Metanephros (tissue), 2 donors: ENCODE measurements around the gene GET3. TPM values are rescaled to one million over a fixed set of nuclear protein-coding genes. Genes with fewer than 3 reads are reported as not detected.

ENCODE experiments used
- small RNA-seq: library from RNA; depleted of rRNA; stranded (forward); fragments of <200 nt; gene quantifications from one replicate; pipeline ENCODE3, GENCODE V24; 2014; ENCODE audit warnings: low replicate concordance
- total RNA-seq: library from RNA; depleted of rRNA; stranded (reverse); fragments of >200 nt; gene quantifications from one replicate; pipeline ENCODE4 v1.2.3, GENCODE V29; 2014

Gene GET3
- 48.2 TPM for total RNA-seq

DNA sequence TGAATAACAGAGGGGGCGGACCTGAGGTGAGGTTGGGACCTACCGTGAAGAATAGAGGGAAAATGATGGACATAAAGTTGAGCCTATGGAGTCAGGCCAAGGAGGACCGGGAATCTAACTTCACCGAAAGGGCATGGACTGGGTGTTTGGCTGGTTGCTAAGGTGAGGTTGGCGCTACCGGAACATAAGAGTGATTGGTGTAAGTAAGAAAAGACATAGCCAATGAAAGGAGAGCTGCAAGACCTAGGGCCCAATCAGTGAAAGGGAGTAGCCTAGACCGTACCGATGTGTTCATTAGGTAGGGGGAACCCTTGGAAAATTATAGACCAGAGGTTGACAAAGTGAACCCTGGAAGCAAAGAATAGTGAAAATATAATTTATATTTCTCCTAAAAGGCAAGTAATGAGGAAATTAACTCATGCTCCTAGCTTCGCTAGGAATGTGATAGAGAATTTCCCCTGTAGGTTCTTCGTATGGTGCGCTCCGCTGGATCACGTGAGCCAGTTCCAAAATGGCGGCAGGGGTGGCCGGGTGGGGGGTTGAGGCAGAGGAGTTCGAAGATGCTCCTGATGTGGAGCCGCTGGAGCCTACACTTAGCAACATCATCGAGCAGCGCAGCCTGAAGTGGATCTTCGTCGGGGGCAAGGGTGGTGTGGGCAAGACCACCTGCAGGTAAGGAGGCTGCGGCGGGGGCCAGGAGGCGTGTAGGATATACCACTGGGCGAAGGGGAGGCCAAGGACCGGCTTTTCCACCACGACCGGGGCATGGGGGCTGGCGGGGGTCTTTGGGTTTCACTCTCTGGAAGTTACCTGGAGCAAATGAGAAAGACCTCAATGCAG is at the start of gene GET3:
Gene GET3 (plus strand): TSS at position 503 of the 840 bp plus-strand sequence. CDS start 9 bp downstream, at position 512.

GRCh38 chr19:12696366-12697335 is 40.6 kb upstream of the GET3 start, which contains the start of gene FBXW9:
FBXW9 (minus strand) TSS chr19:12696631; CDS start chr19:12696581, 50 bp downstream.

GRCh38 chr19:12723641-12724426 is 13.5 kb upstream of the GET3 start, which contains the start of gene TNPO2:
TNPO2 (minus strand) TSS chr19:12723932; CDS start chr19:12720977, 2,955 bp downstream.

DNA sequence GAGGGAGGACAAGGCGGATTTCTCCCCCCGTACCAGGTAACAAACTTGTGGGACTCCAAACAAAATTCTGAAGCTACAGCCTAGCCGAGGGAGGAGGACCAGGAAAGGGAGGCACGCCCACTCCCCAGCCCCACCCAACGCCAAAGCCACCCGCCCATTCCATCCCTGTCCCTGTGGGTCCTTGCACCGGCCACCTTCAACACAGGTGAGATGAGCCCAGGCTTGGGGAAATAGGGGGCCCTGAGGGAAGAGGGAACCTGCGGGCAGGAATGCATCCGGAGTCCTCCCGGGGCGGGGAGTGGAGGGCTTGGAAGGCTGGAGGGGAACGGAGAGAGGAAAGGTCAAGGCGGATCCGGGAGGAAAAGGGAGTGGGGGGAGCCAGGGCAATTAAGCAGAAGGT is 14.3 kb downstream of the GET3 start, which contains the start of gene BEST2:
Gene BEST2 (plus strand): TSS at position 157 of the 400 bp plus-strand sequence. CDS start 802 bp downstream, outside the sequence.

DNA sequence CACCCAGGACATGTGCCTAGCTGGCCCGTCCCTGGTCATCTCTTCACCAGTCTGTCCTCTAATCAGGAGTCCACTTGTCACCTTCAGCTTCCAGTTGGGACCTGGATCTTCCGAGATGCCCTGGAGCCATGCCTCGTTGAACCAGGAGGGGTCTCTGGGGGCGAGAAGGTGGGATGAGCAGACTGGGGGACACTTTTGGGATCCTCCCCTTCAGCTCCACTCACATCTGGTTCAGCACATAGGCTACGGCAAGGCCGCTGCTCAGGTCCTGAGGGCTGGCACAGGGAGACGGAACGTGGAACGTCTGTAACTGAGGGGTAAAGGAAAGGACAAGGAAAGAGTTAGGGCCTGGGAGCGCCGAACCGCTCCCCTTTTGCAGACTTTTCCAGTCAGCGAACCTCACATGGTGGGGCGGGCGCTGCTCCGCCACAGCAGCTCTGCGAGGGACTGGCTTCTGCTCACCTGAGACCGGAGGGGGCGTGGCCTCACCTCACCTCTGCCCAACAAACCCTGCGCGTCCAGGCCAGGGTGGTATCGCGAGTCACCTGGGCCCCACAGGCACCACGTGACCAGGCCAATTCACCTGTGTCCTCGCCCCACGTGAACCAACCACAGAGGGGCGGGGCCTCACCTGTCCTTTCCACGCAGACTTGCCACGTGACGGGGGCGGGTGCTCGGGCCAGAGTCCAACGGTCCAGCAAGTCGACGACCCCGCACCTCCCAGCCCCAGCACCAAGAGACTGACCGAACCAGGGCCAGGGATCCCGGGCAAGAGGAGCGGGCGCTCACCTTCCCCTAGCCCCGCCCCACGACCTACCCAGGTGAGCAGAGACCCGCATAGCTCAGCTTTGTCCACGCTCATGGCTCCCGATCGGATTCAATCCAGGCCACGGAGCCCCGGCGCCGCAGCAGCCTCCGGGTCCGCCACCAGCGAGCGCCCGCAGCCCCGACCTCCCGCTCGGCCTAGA is 37.6 kb downstream of the GET3 start, which contains the start of gene HOOK2:
Gene HOOK2 (minus strand): TSS at position 965 of the 968 bp plus-strand sequence. CDS start 103 bp downstream, at position 862.

DNA sequence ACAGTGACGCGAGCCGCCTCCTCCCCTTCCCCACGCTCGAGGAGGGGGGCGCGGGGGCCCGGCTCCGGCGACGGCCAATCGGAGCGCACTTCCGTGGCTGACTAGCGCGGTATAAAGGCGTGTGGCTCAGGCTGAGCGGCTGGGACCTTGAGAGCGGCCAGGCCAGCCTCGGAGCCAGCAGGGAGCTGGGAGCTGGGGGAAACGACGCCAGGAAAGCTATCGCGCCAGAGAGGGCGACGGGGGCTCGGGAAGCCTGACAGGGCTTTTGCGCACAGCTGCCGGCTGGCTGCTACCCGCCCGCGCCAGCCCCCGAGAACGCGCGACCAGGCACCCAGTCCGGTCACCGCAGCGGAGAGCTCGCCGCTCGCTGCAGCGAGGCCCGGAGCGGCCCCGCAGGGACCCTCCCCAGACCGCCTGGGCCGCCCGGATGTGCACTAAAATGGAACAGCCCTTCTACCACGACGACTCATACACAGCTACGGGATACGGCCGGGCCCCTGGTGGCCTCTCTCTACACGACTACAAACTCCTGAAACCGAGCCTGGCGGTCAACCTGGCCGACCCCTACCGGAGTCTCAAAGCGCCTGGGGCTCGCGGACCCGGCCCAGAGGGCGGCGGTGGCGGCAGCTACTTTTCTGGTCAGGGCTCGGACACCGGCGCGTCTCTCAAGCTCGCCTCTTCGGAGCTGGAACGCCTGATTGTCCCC is 54.2 kb downstream of the GET3 start, which contains the start of gene JUNB:
Gene JUNB (plus strand): TSS at position 142 of the 706 bp plus-strand sequence. CDS start 286 bp downstream, at position 428.

Small RNAs within 50 kb of the gene (small RNA-seq; reads per million reads assigned to genes)
- gene MIR5684: not detected
- gene SNORD41: 93.2 reads per million, percentile 97 among the genes with 10 or more reads in this experiment

Other genes starting within 250 kb of the GET3 start
- gene ZNF564, start 186.0 kb upstream of the GET3 start, total RNA-seq: 24.9 TPM
- gene ZNF490, start 126.7 kb upstream of the GET3 start, total RNA-seq: 11.2 TPM
- 21.5 TPM for gene ZNF791, start 126.6 kb upstream of the GET3 start, total RNA-seq
- 52.4 TPM for gene MAN2B1, start 70.8 kb upstream of the GET3 start, total RNA-seq
- gene WDR83, start 70.7 kb upstream of the GET3 start, total RNA-seq: 12.7 TPM
- gene DHPS, start 55.6 kb upstream of the GET3 start, total RNA-seq: 85.2 TPM
- not detected for gene GNG14, start 49.5 kb upstream of the GET3 start, total RNA-seq
- 13.4 TPM for gene FBXW9, start 40.9 kb upstream of the GET3 start, total RNA-seq
- 75.0 TPM for gene TNPO2, start 13.6 kb upstream of the GET3 start, total RNA-seq
- 87.8 TPM for gene TRIR, start 2.8 kb upstream of the GET3 start, total RNA-seq
- not detected for gene BEST2, start 14.3 kb downstream of the GET3 start, total RNA-seq
- gene HOOK2, start 38.1 kb downstream of the GET3 start, total RNA-seq: 55.4 TPM
- 219 TPM for gene JUNB, start 54.0 kb downstream of the GET3 start, total RNA-seq
- gene PRDX2, start 64.3 kb downstream of the GET3 start, total RNA-seq: 324 TPM
- gene THSD8, start 64.6 kb downstream of the GET3 start, total RNA-seq: not detected
- gene RNASEH2A, start 69.1 kb downstream of the GET3 start, total RNA-seq: 14.4 TPM
- gene RTBDN, start 97.1 kb downstream of the GET3 start, total RNA-seq: not detected
- 1.1 TPM for gene MAST1, start 101.0 kb downstream of the GET3 start, total RNA-seq
- gene DNASE2, start 144.0 kb downstream of the GET3 start, total RNA-seq: 15.4 TPM
- gene KLF1, start 149.7 kb downstream of the GET3 start, total RNA-seq: 7.1 TPM
- gene GCDH, start 153.7 kb downstream of the GET3 start, total RNA-seq: 45.0 TPM
- gene SYCE2, start 181.8 kb downstream of the GET3 start, total RNA-seq: 1.4 TPM
- 49.1 TPM for gene FARSA, start 196.2 kb downstream of the GET3 start, total RNA-seq
- gene CALR, start 201.1 kb downstream of the GET3 start, total RNA-seq: 525 TPM
- gene RAD23A, start 208.4 kb downstream of the GET3 start, total RNA-seq: 77.2 TPM
- 19.3 TPM for gene GADD45GIP1, start 219.7 kb downstream of the GET3 start, total RNA-seq
- gene DAND5, start 232.1 kb downstream of the GET3 start, total RNA-seq: not detected